ENCODE measurements around the gene ELP4.
A peak's percentile ranks its signal among the peaks of the same experiment; 100 is the strongest.
"Not testable (repeated sequence)": the region's sequence is repeated elsewhere in the genome, so short reads cannot be mapped to it uniquely, and the experiment has no call there.

ELP4 gene

DNA sequence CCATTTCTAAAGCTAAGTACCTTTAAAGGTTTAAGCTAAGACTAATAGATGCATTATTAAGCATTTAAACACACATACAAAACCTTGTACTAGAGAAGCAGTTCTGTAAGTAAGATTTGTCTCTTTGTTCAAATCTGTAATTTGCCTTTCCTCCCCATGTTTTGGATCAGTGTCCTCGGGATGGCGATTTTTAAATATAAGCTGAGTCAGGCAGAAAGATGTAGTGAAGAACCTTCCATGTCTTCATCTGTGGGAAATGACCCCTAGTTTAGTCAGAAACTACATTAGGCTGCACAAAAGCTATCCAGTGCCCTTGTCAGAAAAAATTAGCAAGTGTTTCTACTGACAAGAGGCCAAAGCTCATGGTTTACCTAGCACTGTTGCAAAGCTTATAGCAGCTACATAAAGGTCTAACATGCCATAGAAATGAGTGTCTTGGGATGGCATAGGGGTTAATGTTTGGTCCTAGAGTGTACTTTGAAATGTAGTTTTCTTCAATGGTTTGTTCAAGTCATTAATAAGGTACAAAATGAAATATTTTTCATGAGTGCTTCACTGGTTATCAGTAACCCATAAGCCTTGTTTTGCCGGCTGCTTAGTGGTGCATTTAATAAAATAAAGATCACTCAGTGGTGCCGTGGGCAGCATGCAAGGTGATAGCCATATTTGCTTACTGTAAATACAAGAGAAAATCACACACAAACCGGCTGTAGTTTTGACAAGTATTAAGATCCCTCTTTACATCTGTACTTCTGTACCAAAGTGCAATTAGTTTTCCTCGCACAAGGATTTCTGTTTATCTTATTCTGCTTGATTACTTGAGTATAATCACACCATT lies 139.8 kb downstream of the ELP4 start:
- no peak for DNase-seq

DNA sequence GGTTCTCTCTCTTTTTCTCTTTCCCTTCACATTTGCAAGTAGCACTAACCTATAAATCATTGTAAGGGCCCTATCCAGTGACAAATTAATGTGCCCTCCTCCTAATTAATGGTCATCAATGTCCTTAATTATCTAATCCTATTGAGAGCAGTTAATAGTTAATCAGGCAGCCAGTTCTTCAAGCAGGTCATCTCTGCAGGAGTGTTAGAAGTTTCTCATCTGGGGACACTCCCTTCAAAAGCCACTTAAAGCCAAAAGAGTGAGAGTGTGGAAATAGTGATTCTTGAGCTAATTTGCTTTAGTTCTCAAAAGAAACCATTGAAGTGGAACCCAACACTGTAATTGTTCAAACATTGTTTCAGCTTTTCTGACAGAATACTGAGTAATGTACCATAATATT lies 141.6 kb downstream of the ELP4 start:
- no peak for DNase-seq

DNA sequence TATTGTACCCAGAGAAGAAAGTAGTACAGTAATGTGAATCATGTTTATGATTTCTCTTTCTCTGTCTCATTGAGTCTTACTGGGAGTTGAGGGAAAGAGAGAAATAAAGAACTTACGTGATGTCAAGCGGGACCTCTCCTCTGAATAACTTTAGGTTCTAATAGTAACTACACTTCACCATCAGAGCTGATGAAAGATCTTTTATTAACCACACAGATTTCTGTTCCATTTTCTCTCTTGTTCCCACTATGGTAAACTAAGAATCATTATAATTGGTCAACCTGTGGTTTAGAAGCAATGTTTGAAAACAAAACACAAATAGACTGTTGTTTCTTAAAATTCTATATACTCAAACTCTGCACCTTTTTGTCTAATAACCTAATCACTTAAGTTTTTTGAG lies 142.3 kb downstream of the ELP4 start:
- no peak for DNase-seq

DNA sequence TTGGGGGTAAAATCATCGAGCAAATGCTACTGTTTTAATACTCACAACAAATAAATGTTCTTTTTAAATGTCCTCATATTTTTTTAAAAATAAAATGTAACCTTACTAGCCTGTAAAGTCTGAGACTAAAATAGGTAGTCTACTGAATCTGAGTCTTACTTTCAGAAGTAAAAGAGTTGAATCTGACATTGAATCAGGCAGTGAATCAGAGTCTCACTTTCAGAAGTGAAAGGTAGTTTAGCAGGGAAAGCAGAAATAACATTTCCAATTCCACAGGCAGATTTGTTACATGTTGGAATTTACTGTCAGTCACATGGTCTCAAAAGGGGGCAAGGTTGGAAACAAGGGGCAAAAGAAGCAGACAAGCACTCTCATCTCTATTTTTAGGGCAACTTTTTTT lies 143.0 kb downstream of the ELP4 start:
- DNase-seq, result no peak

DNA sequence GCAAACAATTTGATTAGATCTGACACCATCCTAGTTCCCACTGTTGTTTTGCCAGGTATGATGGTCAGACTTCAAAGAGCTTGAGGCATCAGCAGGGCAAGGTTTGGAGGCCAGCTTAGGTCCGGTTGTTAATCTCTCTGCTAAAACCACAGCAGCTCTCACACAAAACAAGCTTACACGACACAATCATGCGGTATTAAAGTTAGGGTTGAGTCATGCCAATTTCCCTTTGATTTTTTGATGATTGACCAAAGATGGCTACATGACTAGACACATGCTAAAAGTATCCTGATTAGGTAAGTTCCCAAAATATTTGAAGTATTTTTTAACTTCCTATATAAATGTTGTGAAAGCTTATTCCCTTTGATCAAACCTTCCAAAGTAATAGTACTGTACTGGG lies 145.9 kb downstream of the ELP4 start:
- no peak for DNase-seq

DNA sequence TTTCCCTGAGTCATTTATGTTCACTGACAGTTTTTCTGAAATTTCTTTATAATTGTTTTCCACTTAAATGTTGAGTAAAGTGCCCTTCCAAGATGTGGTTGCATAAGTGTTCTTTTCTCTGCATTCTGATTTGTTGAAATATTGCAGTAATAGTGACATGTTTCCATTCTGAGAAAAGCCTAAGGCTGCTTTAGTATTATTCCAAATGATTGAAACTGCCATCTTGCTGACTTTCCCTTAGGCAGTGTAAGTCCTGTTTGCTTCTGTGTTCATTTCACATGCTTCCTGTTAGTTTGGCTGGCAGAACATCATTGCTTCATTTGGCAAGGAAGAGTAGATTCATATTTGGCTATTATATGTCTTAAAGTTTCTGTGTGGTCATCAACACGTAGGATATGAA lies 146.5 kb downstream of the ELP4 start:
- no peak for DNase-seq

DNA sequence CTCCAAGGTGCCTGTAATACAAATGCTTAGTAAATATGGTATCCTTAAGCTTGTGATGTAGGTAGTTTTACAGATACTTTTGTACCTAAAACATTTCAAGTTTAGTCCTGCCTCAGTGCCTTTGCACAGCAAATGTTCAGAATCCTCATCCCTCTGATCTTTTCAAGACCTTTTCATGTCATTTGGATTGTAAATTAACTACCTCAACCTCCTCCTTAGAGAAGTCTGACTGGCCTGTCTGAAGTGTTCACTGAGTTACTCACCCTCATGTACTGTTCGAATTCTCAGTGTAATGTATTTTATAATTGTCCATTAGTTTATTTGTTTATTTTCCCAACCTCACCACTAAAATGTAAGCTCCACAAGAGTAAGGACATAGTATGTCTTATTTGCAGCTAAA lies 147.5 kb downstream of the ELP4 start:
- no peak for DNase-seq

DNA sequence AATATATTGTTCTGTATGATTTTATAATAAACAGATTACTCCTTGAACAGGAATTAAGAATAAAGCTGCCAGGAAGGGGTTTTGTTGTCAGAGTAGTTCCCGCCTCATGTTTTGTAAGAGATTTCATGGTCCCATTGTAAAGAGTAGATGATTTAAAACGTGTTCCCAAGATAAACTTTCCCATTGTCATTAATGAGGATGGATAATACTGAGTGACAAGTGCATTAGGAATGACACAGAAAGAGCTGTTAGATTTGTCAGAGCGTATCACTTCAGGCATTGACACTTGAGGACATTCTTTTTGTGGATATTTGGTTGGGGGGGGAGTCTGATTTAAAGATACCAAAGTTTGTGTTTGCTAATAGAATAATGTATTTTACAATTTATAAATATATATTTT lies 154.6 kb downstream of the ELP4 start:
- no peak for DNase-seq

DNA sequence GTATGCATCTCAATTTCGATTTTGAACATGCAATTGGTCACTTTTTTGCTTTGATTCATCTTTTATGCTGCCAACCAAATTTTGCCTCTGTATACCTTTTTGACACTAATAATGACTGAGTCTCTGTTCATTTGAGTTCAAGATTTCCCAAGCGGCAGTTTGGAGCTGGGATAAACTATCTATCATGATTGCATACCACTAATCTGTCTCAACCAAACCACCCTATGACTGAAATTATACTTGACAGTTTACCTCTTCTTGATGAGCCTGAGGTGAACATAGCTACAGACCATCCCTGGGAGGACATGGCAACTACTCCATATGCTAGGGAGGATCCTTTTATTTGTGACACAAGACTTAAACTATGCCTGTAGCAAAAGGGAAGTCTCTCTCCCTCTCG lies 155.4 kb downstream of the ELP4 start:
- no peak for DNase-seq

DNA sequence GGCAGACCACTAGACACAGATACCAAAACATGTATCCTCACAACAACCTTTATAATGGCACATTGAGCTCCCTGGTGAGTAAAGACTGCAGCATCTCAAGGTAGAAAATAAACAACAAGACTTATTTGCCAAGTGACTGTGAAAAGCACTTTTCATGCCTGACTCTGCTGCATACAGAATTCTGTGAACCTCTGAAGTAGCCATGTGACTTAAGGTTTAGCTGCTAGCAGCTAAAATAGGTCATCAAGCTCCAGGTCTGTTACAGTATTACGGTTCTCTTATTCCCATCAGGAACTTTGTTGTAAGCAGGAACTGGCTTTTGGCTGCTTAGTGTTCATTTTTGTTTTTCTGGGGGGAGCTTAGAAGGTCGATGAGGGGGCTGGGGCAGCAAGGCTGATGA lies 162.1 kb downstream of the ELP4 start:
- DNase-seq, result peak; percentile 10

DNA sequence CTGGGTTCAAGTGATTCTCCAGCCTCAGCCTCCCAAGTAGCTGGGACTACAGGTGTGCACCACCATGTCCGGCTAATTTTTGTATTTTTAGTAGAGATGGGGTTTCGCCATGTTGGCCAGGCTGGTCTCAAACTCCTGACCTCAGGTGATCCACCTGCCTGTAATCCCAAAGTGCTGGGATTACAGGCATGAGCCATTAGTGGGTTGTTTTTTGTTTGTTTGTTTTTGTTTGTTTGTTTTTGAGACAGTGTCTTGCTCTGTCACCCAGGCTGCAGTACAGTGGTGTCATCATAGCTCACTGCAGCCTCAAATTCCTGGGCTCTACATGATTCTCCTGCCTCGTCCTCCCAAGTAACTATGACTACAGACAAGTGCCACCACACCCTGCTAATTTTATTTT lies 163.5 kb downstream of the ELP4 start:
- not testable (repeated sequence) for DNase-seq

DNA sequence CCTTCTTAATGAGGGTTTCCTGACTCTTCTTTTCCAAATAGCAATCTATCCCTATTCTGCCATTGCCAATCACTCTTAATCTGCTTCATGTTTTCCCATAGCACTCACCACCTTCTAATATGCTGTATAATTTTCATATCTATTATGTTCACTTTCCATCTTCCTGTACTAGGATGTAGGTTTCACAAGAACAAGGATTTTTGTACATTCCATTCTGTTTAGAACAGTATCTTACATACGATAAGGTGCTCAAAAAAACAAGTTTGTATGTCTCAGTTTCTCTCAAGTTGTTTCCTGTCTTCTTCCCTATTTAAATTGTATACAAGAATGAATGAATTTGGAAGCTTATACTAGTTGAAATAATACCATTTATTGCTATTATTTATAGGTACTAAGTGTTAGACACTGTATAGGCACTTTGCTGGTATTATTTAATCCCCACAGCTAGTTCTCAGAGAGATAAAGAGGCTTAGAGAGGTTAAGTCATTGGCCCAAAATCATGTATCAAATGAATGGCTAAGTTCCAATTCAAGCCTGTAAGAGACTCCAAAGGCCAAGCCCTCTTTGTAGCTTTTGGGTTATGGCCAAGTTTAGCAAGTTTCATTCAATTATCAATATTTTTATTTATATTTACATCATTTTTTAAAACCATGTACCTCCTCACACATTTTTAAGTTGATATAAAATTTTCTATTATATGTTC lies 166.9 kb downstream of the ELP4 start:
- DNase-seq, result no peak

DNA sequence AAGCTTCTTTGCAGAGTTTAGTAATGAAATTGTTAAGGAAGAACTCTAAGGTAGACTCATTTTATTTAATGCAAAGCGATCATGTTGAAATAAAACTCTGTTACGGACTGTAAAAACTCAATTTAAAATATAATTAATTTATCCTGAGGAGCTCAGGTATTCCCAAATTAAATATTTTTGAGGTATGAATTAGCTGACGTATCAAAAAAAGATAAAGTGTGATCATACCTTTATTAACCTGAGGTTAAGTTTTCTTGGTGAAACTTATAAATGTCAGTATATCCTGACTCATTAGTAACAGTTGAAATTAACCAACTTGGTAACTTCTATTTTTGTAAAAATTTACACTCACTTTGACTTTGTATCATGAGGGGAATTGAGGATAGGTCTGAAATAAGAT lies 171.2 kb downstream of the ELP4 start:
- DNase-seq, result no peak

DNA sequence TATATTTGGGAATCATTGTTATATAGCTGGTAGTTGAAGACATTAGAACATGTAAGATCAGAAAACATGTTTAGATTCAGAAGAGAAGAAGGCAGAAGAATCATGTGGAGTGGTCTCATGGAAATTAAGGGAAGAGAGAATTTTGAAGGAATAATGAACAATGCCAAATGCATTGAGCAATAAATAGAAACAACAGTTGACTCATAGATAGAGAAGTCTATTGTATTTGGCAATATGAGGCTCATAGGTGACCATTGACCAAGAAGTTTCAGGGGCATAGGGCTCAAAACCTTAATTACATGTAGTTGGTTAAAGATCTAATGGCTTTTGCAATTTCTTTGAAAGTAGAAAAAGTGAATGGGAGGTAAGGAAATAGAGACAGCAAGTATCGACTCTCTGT lies 177.7 kb downstream of the ELP4 start:
- no peak for DNase-seq

DNA sequence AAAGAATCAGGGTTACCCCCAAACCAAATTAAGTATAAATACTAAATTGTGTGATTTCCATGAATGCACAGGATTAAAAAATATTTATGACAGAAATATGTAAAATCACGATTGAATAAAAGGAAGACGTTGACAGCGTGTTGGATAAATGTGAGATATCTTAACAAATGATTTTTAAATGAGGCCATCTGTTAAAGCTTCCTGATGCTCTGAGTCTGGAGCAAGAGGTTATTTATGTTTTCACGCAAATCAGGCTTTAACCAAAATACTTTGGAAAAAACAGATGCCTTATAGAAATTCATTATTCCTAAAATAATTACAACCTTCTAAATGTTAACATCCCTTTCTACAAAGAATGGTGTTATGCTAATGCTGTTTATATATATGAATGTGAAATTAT lies 178.3 kb downstream of the ELP4 start:
- no peak for DNase-seq

DNA sequence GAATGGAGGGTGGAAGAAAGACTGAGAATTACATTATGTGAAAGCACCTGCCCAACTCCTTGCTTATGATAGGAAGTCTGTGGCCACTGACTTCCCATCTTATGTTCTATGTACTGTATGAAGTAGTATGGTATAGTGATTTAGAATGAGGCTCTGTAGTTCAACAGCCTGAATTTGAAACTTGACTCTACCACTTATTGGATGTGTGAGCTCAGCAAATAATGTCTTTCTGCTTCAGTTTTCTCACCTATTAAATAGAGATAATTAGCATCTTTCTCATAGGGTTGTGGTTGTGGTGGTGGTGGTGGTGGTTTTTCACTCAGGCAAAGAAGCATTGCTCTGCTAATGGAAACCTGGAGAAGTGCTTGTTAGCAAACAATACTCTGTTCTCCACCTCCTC lies 180.0 kb downstream of the ELP4 start:
- DNase-seq, result peak; percentile 64

DNA sequence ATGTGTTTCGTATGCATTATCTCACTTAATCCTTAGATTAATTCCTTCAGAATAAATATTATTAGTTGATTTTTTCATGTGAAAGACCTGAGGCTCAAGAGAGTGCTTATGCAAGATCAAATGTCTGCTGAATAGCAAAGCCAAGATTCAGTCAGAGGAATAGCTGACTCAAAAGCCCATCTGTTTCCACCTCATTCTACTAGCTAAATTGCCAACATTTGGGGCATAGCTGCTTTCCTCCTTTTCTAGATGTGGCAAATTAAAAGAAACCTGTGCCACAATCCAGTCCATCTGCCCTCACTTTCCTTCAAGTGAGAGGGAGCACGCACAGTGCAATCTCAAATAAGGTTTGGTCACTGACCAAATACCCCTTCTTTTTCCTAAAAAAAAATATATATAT lies 180.5 kb downstream of the ELP4 start:
- DNase-seq, result peak; percentile 90

DNA sequence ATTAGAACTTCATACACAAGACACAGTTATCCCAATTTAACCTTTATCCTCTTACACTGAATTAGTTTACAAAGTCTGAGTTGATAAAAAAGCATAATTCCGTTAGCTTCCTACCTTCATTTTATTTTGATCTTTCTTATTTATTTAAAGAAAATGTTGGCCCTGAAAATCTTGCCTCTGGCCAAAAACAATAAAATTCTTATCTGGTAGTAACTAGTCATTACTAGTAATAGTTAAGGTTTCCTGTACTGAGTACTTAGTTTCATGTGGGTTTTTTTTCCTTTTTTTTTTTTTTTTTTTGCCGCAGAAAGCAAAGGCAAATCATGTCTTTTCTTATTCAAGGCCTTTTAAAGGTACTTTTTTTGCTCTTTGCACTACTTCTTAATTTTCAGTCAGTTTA lies 180.9 kb downstream of the ELP4 start:
- DNase-seq, result no peak

DNA sequence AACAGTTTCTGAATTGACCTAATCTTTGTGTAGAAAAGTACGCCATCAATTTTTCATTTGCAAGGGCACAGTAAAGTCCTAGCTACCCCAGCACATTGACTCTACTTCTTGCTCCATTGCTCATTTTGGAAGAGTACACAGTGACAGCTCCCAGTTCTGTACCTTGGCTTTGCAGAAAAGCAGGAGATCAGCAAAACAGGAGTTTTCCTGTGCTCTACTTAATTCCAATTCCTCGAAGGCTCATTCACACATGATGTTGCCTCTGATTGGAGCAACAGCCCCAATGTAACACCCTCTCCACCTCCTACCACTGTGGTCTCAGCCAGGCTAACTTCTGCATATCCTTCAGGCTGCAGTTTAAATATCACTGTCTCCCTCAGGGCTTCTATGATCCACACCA lies 182.9 kb downstream of the ELP4 start:
- DNase-seq, result no peak

DNA sequence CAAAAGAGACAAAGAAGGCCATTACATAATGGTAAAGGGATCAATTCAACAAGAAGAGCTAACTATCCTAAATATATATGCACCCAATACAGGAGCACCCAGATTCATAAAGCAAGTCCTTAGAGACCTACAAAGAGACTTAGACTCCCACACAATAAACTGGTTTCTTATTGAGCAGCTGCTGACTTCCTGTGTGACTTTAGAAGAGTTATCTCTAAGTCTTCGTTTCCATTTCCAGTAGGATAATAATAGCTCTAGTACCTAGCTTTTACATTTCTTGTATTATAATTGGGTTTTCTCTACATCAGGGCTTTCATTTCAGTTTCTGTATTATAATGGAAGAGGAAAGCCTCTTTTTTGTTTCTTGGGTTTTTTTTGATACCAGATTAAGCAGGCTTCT lies 187.5 kb downstream of the ELP4 start:
- DNase-seq, result not testable (repeated sequence)

DNA sequence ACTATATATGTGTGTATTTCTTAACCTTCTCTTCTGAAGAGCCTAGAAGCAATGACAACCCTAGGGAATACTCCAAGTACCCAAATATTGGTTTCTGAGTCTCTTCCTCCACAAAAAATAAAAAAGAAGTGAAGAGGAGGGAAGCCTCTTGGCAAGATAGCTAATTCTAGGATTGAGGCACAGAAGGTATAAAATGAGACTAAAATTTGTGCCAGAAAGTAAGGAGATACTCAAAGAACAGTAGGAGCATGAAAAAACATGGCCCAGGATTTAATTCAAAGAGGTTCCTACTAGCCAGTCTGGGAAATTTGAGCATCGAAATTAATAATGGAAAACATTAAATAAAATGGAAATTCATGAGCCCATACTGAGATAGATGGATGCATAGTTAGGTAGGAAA lies 189.5 kb downstream of the ELP4 start:
- DNase-seq, result no peak

DNA sequence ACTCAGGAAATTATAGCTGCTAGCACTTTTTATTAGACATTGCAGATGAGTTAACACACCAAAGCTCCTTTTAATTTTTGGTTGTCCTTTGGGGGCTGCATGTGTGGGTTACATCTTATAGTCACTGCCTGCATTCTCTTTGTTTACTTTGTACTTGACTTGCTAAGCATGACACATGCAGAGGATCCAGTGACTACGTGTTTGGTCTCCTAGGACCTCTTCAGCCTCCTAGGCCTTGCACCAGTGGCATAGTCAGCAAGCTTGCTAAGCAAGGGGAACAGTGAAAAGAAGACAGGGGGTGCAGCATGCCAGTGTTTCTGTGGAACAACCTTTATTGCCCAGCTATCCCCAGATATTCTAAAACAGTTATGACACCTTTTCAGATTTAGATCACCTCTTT lies 193.4 kb downstream of the ELP4 start:
- DNase-seq, result peak; percentile 79

DNA sequence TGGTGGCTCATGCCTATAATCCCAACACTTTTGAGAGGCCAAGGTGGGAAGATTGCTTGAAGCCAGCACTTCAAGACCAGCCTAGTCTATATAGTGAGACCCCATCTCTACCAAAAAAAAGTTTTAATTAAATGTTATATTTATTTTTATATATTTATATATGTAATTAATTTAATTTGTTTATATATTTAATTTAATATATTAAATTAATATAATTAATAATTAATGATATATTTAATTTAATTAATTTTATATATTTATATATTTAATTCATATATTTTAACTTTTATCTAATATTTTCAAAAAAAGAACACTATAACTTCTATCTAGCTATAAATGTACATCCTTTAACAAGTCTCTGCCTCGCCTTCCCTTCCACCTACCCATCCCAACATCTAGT lies 196.8 kb downstream of the ELP4 start:
- DNase-seq, result no peak

DNA sequence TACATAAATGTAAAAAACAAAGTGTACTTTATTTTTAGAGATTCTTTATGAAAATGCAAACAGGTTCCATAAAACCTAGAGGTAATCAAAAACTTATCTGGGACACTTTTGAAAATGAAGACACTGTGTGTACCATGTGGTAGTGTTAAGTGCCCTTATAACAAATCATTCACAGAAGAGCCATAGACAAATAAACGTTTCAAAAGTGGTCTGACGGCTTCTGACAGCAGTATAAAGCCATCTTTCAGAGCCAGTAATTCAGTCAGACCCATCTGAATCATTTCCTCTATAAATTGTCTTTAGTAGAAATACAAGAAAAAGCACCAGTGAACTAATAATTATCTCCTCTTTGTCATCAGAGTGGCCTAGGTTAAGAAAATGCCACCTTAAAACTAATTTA lies 201.6 kb downstream of the ELP4 start:
- DNase-seq, result no peak

DNA sequence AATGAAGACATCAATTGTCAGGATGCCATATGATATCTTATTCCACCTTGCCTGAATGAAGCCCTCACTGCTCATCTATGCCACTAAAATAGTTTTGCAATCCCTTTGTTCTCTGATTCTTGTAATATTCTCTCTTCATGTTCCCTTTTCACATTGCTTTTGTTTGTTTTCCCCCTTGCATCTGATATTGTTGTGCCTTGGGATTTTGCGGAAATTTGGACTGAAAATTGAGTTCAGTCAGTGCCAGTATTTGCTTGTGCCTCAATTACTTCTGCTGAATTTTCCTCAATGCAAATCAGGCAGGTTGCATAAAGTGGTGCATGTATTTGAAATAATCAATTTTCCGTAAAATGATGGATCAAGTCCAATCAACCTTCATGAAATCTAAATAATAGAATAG lies 203.3 kb downstream of the ELP4 start:
- DNase-seq, result no peak

Data from NCI-H2171 (cell line).